Measurements from ENCODE around the gene GPBP1L1. TPM values are rescaled to one million over a fixed set of nuclear protein-coding genes. Genes with fewer than 3 reads are reported as not detected.

Gene GPBP1L1
- polyA plus RNA-seq, 1 donor from 2014 or later: 55.1 TPM

DNA sequence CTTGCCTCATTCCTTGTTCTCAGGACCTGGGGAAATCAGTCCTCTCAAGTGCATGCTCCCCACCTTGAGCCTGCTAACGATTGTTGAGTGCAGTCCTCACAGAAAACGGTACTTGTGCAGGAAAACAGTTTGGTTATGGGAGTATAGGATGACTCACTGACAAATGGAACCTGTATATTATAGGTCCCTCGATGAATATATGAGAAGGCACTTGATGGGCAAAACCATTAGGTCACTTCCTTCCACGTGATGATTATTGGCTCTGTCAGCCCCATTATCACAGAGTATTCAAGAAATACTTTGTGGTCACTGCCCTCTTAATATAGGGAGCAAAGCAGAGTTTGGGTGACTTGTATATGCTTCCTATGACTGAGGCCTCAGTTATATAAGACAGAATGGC lies 68.7 kb downstream of the GPBP1L1 start:
- Histone ChIP-seq H4K20me1 (ENCODE audit: insufficient read depth) (no peaks in the 10 kb centered on the region), H3F3A (ENCODE audit: insufficient read depth, low read length, poor library complexity, severe bottlenecking) (no peaks in the 10 kb centered on the region), H3K9ac (ENCODE audit: low read length) (no peak overlapping the region), H3K4me3 (ENCODE audit: low read length) (no peak overlapping the region), H3K27me3 (ENCODE audit: insufficient read depth, low read depth, low read length) (no peaks in the 10 kb centered on the region), H3K79me2 (replicated peaks; ENCODE audit: insufficient read depth, low read length) (no peaks in the 10 kb centered on the region), H3K9me2 (ENCODE audit: insufficient read depth, low read length) (no peaks in the 10 kb centered on the region), H3K36me3 (ENCODE audit: insufficient read depth, low read length) (no peaks in the 10 kb centered on the region), H3K4me2 (ENCODE audit: low read length) (no peak overlapping the region), H3K9me3 (ENCODE audit: low read length) (no peaks in the 10 kb centered on the region), H2AFZ (ENCODE audit: low read depth, low read length) (no peak overlapping the region), H3K27ac (ENCODE audit: low read length) (no peak overlapping the region)
- no peak for TF ChIP-seq SMC3 (conservative IDR thresholded peaks at IDR 0.05; ENCODE audit: poor library complexity)
- no peak for TF ChIP-seq EP300 (conservative IDR thresholded peaks at IDR 0.05; ENCODE audit: poor library complexity, severe bottlenecking)
- no peak for TF ChIP-seq EZH2 (IDR thresholded peaks at IDR 0.05; ENCODE audit: borderline replicate concordance, insufficient read depth, low read length, poor library complexity, severe bottlenecking)
- no peak for TF ChIP-seq TAF1 (IDR thresholded peaks at IDR 0.05; ENCODE audit: low read depth)
- TF ChIP-seq POLR2AphosphoS5 (IDR thresholded peaks at IDR 0.05): no peak
- TF ChIP-seq, protein P1, sequence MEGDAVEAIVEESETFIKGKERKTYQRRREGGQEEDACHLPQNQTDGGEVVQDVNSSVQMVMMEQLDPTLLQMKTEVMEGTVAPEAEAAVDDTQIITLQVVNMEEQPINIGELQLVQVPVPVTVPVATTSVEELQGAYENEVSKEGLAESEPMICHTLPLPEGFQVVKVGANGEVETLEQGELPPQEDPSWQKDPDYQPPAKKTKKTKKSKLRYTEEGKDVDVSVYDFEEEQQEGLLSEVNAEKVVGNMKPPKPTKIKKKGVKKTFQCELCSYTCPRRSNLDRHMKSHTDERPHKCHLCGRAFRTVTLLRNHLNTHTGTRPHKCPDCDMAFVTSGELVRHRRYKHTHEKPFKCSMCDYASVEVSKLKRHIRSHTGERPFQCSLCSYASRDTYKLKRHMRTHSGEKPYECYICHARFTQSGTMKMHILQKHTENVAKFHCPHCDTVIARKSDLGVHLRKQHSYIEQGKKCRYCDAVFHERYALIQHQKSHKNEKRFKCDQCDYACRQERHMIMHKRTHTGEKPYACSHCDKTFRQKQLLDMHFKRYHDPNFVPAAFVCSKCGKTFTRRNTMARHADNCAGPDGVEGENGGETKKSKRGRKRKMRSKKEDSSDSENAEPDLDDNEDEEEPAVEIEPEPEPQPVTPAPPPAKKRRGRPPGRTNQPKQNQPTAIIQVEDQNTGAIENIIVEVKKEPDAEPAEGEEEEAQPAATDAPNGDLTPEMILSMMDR (IDR thresholded peaks at IDR 0.05; ENCODE audit: poor library complexity, severe bottlenecking): no peak
- no peak for TF ChIP-seq MXI1 (conservative IDR thresholded peaks at IDR 0.05; ENCODE audit: poor library complexity, severe bottlenecking)
- TF ChIP-seq, protein P2, sequence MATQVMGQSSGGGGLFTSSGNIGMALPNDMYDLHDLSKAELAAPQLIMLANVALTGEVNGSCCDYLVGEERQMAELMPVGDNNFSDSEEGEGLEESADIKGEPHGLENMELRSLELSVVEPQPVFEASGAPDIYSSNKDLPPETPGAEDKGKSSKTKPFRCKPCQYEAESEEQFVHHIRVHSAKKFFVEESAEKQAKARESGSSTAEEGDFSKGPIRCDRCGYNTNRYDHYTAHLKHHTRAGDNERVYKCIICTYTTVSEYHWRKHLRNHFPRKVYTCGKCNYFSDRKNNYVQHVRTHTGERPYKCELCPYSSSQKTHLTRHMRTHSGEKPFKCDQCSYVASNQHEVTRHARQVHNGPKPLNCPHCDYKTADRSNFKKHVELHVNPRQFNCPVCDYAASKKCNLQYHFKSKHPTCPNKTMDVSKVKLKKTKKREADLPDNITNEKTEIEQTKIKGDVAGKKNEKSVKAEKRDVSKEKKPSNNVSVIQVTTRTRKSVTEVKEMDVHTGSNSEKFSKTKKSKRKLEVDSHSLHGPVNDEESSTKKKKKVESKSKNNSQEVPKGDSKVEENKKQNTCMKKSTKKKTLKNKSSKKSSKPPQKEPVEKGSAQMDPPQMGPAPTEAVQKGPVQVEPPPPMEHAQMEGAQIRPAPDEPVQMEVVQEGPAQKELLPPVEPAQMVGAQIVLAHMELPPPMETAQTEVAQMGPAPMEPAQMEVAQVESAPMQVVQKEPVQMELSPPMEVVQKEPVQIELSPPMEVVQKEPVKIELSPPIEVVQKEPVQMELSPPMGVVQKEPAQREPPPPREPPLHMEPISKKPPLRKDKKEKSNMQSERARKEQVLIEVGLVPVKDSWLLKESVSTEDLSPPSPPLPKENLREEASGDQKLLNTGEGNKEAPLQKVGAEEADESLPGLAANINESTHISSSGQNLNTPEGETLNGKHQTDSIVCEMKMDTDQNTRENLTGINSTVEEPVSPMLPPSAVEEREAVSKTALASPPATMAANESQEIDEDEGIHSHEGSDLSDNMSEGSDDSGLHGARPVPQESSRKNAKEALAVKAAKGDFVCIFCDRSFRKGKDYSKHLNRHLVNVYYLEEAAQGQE (IDR thresholded peaks at IDR 0.05; ENCODE audit: borderline replicate concordance): no peak
- no peak for TF ChIP-seq RAD21 (conservative IDR thresholded peaks at IDR 0.05)

DNA sequence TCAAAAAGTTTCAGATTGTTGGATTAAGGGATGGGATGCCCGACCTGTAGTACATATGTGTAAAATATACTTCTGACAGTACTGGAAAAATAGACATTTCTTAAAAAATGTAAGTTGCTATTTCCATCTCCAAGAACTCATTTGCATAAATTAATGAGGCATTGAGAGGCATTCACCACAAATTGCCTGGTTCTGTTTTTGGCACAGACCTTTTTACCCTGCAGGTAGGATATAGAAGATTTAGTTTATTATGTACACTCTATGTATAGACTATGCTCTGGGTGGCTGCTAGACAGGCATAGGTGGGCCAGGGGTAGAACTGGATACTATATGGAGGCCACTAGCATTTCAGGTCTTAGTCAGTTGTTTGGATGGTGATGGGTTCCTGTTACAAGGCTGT lies 70.4 kb downstream of the GPBP1L1 start:
- Histone ChIP-seq H3K9ac (ENCODE audit: low read length) (no peak overlapping the region), H4K20me1 (ENCODE audit: insufficient read depth) (no peaks in the 10 kb centered on the region), H3F3A (ENCODE audit: insufficient read depth, low read length, poor library complexity, severe bottlenecking) (no peaks in the 10 kb centered on the region), H2AFZ (ENCODE audit: low read depth, low read length) (no peak overlapping the region), H3K27ac (ENCODE audit: low read length) (no peak overlapping the region), H3K4me2 (ENCODE audit: low read length) (no peak overlapping the region), H3K27me3 (ENCODE audit: insufficient read depth, low read depth, low read length) (no peaks in the 10 kb centered on the region), H3K36me3 (ENCODE audit: insufficient read depth, low read length) (no peaks in the 10 kb centered on the region), H3K9me3 (ENCODE audit: low read length) (no peaks in the 10 kb centered on the region), H3K79me2 (replicated peaks; ENCODE audit: insufficient read depth, low read length) (no peaks in the 10 kb centered on the region), H3K9me2 (ENCODE audit: insufficient read depth, low read length) (no peaks in the 10 kb centered on the region), H3K4me3 (ENCODE audit: low read length) (no peak overlapping the region)
- TF ChIP-seq, protein P2 (IDR thresholded peaks at IDR 0.05; ENCODE audit: borderline replicate concordance): no peak
- TF ChIP-seq, protein P1 (IDR thresholded peaks at IDR 0.05; ENCODE audit: poor library complexity, severe bottlenecking): no peak
- TF ChIP-seq EZH2 (IDR thresholded peaks at IDR 0.05; ENCODE audit: borderline replicate concordance, insufficient read depth, low read length, poor library complexity, severe bottlenecking) (no peak), MXI1 (conservative IDR thresholded peaks at IDR 0.05; ENCODE audit: poor library complexity, severe bottlenecking) (no peak)

Data from neural cell (in vitro differentiated cells).